DMS153 (cell line): ENCODE results near the gene NOS1AP.
A peak's percentile ranks its signal among the peaks of the same experiment; 100 is the strongest.
"Not testable (repeated sequence)": the region's sequence is repeated elsewhere in the genome, so short reads cannot be mapped to it uniquely, and the experiment has no call there.

Source experiments
- DNase-seq: peaks from one replicate; lab custom pipeline; 2025; lab: John Stamatoyannopoulos, UW

Gene NOS1AP

GRCh38 chr1:162069334-162070093 is at the start of gene NOS1AP:
TSS of gene NOS1AP (plus strand) at chr1:162069691. CDS start at chr1:162070178, 487 bp downstream.
- DNase-seq, result peak; percentile 87

GRCh38 chr1:162020150-162020549 is 49.3 kb upstream of the NOS1AP start:
- DNase-seq, result no peak

GRCh38 chr1:162021124-162021523 is 48.4 kb upstream of the NOS1AP start:
- no peak for DNase-seq

GRCh38 chr1:162022626-162023025 is 46.9 kb upstream of the NOS1AP start:
- DNase-seq, result no peak

DNA sequence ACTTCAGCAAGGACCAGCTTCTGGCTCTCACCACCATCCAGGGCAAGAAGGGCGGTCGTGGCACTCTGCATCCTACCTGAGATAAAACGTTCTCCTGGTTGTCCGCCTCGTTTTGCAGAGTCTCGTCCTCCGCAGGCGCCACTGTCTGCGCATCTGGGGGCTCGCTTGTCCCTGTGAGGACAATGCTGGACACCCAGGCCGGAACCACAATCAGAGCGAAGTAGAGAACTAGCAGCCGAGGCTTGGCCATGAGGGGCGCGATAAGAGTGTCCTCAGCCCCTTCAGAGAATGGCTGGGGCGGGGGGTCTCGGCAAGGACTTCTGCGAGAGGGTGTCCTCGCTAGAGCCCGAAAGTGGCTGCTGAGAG is 46.3 kb upstream of the NOS1AP start:
- no peak for DNase-seq

- peak; percentile 20 for DNase-seq
Measured at GRCh38 chr1:162023547-162024501, 45.7 kb upstream of the NOS1AP start, which contains the start of gene OLFML2B. TSS of gene OLFML2B (minus strand) at chr1:162023869. CDS start at chr1:162023430, 439 bp downstream.

GRCh38 chr1:162025541-162025940 is 44.0 kb upstream of the NOS1AP start:
- DNase-seq, result no peak

- no peak for DNase-seq
Measured at GRCh38 chr1:162026881-162027280, 42.6 kb upstream of the NOS1AP start.

- DNase-seq, result peak; percentile 36
Measured at GRCh38 chr1:162028726-162029125, 40.8 kb upstream of the NOS1AP start.

- peak; percentile 43 for DNase-seq
Measured at GRCh38 chr1:162029157-162029556, 40.3 kb upstream of the NOS1AP start.

DNA sequence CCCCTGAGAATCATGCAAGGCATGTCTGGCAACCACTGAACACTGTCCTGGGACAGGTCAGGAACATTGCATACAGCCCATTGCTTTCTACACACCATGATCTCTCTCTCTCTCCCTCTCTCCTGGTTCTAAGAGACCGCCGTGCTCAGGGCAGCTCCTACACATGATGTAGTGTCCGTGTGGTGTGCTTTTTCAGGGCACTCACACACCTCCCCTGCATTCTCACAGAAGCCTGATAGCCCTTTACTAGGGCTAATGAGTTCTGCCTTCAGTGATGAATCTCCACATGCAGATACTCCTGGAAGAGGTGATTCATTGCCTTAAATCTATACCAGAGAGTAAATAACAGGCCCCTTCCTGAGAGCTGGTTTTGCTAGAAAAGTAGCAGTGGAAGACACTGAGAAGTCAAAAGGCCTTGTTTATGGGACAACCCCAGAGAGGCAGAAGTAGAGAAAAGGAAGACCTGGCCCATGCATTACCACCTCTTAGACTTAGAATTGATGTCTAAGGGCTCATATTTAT is 38.7 kb upstream of the NOS1AP start:
- no peak for DNase-seq

GRCh38 chr1:162033428-162033827 is 36.1 kb upstream of the NOS1AP start:
- peak; percentile 36 for DNase-seq

GRCh38 chr1:162035241-162035640 is 34.2 kb upstream of the NOS1AP start:
- DNase-seq, result peak; percentile 72

- no peak for DNase-seq
Measured at GRCh38 chr1:162036163-162036562, 33.3 kb upstream of the NOS1AP start.

DNA sequence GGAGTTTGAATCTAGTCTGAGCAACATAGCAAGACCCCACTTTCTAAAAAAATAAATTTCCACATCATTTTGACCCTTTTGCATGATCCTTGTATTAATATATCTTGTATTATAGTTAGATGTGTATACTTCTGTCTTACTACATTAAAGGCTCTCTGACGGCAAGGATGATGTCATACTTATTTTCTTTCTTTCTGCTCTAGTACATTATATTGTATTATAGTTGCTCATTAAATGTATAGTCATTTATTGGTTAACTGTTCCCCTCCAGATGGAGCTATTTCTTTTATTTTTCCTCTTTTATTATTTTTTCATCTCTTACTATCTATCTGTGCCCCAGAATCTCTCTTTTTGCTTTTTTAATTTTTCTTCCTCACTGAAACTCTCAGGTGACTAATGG is 30.9 kb upstream of the NOS1AP start:
- DNase-seq, result no peak

DNA sequence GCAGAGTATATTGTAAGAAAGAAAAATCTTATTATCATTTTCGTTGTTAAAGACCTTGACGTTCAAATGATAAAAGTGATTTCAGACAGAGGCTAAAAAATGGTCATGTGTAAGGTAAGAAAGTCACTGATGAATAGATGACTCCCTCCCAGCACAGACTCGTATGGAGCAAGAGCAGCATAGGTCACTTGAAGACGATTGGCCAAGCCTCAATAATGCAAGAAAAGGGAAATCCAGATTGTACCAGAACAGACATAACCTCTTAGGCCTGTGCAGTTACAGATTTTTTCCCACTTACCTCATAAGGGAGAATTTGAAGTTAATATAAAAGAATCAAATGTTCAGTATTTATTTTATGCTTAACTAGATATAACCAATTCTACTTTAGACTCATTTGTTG is 29.5 kb upstream of the NOS1AP start:
- DNase-seq, result no peak

- DNase-seq, result no peak
Measured at GRCh38 chr1:162040657-162041056, 28.8 kb upstream of the NOS1AP start.

DNA sequence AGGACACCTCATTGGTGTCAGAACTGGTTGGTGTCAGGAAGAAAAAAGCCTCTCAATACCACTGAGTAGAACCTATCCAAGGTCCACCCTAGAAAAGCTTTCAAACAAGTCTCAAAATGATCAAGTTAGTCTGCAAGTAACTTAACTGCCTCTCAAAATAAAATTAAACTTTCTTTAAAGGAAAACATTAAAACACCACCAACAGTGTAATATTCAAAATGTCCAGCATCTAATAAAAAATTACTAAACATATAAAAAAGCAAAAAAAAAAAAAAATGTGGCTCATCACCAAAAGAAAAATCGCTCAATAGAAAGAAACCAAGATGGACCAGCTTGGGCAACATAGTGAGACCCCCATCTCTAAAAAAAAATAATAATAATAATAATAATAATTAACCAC is 27.1 kb upstream of the NOS1AP start:
- DNase-seq, result no peak

DNA sequence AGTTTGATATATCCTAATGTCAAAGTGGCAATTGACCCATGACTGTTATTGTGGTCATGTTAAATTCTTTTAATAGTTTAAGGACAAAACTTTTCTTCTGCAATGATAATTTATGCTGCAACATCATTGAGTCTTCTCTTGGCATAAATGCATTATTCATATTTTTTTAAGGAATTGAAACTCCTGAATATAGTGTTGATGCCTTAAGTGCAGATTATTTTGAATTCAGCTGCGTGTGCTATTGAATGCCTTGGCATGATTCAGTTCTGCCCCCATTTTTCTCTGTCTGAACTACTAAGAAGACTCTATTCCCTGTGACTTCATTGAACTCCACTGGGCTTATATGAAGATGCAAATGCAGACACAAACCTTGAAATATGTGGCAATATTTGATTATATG is 22.6 kb upstream of the NOS1AP start:
- DNase-seq, result no peak

GRCh38 chr1:162053949-162054348 is 15.5 kb upstream of the NOS1AP start:
- DNase-seq, result not testable (repeated sequence)

GRCh38 chr1:162055062-162055461 is 14.4 kb upstream of the NOS1AP start:
- no peak for DNase-seq

DNA sequence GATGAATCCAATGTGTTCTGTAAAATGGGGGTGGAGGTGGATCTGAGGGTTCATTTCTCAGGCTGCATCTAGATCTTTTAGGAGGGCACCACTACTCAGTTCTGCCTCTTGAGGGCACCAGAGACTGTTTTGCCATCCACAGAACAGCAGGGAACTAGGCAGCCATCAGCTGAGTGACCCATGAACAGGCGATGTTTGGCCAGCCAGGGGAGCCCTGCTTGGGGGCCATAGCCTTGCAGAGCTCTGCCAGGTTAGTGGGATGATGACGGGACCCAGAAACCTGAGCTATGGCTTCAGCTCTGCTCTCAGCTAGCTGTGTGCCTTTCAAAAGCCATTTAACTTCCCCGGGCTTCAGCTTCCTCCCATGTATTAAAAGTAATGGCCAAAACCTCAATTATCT is 13.4 kb upstream of the NOS1AP start:
- peak; percentile 54 for DNase-seq

- no peak for DNase-seq
Measured at GRCh38 chr1:162056579-162056978, 12.9 kb upstream of the NOS1AP start.
